AG09309 (cell line): ENCODE results near the gene UTS2B.
A peak's percentile ranks its signal among the peaks of the same experiment; 100 is the strongest.

ENCODE experiments used
- DNase-seq: peaks from one replicate; pipeline ENCODE4 v3.0.0-alpha.2; 2010; ENCODE audit warnings: low read depth
- H3K4me3 ChIP-seq: 2 replicates; pipeline ENCODE4 v1.5.1; 2011; ENCODE audit warnings: mild to moderate bottlenecking, low read depth, low read length, moderate library complexity; ENCODE audit not compliant: control insufficient read depth
- CTCF ChIP-seq: IDR thresholded peaks from 2 replicates; pipeline ENCODE4 v1.5.1; 2011; ENCODE audit warnings: mild to moderate bottlenecking, low read depth, low read length, inconsistent platforms; ENCODE audit not compliant: insufficient read depth, control insufficient read depth; ENCODE audit errors: missing control alignments

UTS2B gene

GRCh38 chr3:191234216-191234615, 96.1 kb downstream of the UTS2B start:
- TF ChIP-seq CTCF: no peak
- no peak for DNase-seq
- no peak overlapping the region for H3K4me3 ChIP-seq

GRCh38 chr3:191227541-191227940, 102.8 kb downstream of the UTS2B start:
- DNase-seq: no peak
- no peak for TF ChIP-seq CTCF
- no peak overlapping the region for H3K4me3 ChIP-seq

GRCh38 chr3:191221638-191222037, 108.7 kb downstream of the UTS2B start:
- H3K4me3 ChIP-seq: no peak overlapping the region
- DNase-seq: no peak
- TF ChIP-seq CTCF: no peak

- peak; percentile 25 for TF ChIP-seq CTCF
- H3K4me3 ChIP-seq: no peak overlapping the region
- no peak for DNase-seq
Measured at GRCh38 chr3:191220908-191221307, 109.4 kb downstream of the UTS2B start.

- TF ChIP-seq CTCF: no peak
- DNase-seq: peak; percentile 16
- no peak overlapping the region for H3K4me3 ChIP-seq
Measured at GRCh38 chr3:191217301-191217700, 113.0 kb downstream of the UTS2B start.
